Inflammatory macrophage treated with lipopolysaccharide for 1 hour (primary cell): ENCODE measurements around the gene PLAC9.

ENCODE experiments used
- DNase-seq, 2 donors: peaks; one replicate each; pipeline ENCODE4 v3.0.0-alpha.2; 2020 to 2022

Gene PLAC9

GRCh38 chr10:80161321-80162083 is 29.0 kb downstream of the PLAC9 start:
- no peak for DNase-seq

- no peak for DNase-seq
These were observed 31.3 kb downstream of the PLAC9 start for GRCh38 chr10:80163741-80164341.

- no peak for DNase-seq
These were observed 32.1 kb downstream of the PLAC9 start for GRCh38 chr10:80164596-80164995.

GRCh38 chr10:80165173-80165572 is 32.6 kb downstream of the PLAC9 start:
- no peak for DNase-seq

GRCh38 chr10:80166581-80167470 is 34.3 kb downstream of the PLAC9 start:
- no peak for DNase-seq

GRCh38 chr10:80167471-80168161 is 35.1 kb downstream of the PLAC9 start:
- DNase-seq, result no peak

GRCh38 chr10:80168162-80168511 is 35.6 kb downstream of the PLAC9 start:
- no peak for DNase-seq

GRCh38 chr10:80168679-80169380 is 36.3 kb downstream of the PLAC9 start:
- no peak for DNase-seq

- DNase-seq, result no peak
These were observed 37.5 kb downstream of the PLAC9 start for GRCh38 chr10:80170026-80170425.

GRCh38 chr10:80170641-80171040 is 38.1 kb downstream of the PLAC9 start:
- DNase-seq, result no peak

GRCh38 chr10:80171248-80171660 is 38.7 kb downstream of the PLAC9 start:
- DNase-seq, result no peak

GRCh38 chr10:80172896-80173295 is 40.4 kb downstream of the PLAC9 start:
- no peak for DNase-seq

GRCh38 chr10:80173466-80173865 is 40.9 kb downstream of the PLAC9 start:
- no peak for DNase-seq

- no peak for DNase-seq
These were observed 42.3 kb downstream of the PLAC9 start for GRCh38 chr10:80174641-80175395.

GRCh38 chr10:80176526-80176925 is 44.0 kb downstream of the PLAC9 start:
- DNase-seq, result no peak

- no peak for DNase-seq
These were observed 45.5 kb downstream of the PLAC9 start for GRCh38 chr10:80177781-80178636.

- no peak for DNase-seq
These were observed 50.5 kb downstream of the PLAC9 start for GRCh38 chr10:80182986-80183385.

- DNase-seq, result no peak
These were observed 50.9 kb downstream of the PLAC9 start for GRCh38 chr10:80183436-80183835.

- DNase-seq, result no peak
These were observed 51.8 kb downstream of the PLAC9 start for GRCh38 chr10:80184291-80184690.

GRCh38 chr10:80185578-80186299 is 53.2 kb downstream of the PLAC9 start:
- DNase-seq, result no peak
